Activated CD8-positive, alpha-beta memory T cell treated with anti-CD3 and anti-CD28 coated beads, Interleukin-2, amount 10 ng/mL, durations not matched to agents 7 days and 5 days (primary cell): Measurements from ENCODE around the gene ANTXR1. TPM values are rescaled to one million over a fixed set of nuclear protein-coding genes. Genes with fewer than 3 reads are reported as not detected.
"Not testable (repeated sequence)": the region's sequence is repeated elsewhere in the genome, so short reads cannot be mapped to it uniquely, and the experiment has no call there.

Experiments
- ATAC-seq: fragments of 150-1000 bp; cut with Tn5 transposase; one replicate; pipeline ENCODE4 v1.10.0; 2021; ENCODE audit warnings: moderate library complexity
- CTCF ChIA-PET: fragments of 350-600 bp; sonication (Branson Sonifier 250); formaldehyde crosslinking; loops from one replicate; lab custom pipeline; 2021; ENCODE audit warnings: antibody characterized with exemption; lab: Charles Lee
- DNase-seq: peaks from one replicate; pipeline ENCODE4 v3.0.0-alpha.2; 2020
- H3K27ac Mint-ChIP-seq: one replicate; pipeline ENCODE4 v1.8.0; 2021; ENCODE audit warnings: mild to moderate bottlenecking, mixed read lengths
- H3K27me3 Mint-ChIP-seq: one replicate; pipeline ENCODE4 v1.8.0; 2021; ENCODE audit warnings: mixed read lengths
- H3K36me3 Mint-ChIP-seq: one replicate; pipeline ENCODE4 v1.8.0; 2021; ENCODE audit warnings: mild to moderate bottlenecking, mixed read lengths
- H3K4me1 Mint-ChIP-seq: one replicate; pipeline ENCODE4 v1.8.0; 2021; ENCODE audit warnings: mixed read lengths
- H3K4me3 Mint-ChIP-seq: one replicate; pipeline ENCODE4 v1.8.0; 2021; ENCODE audit warnings: mild to moderate bottlenecking, moderate library complexity, mixed read lengths
- H3K9me3 Mint-ChIP-seq: one replicate; pipeline ENCODE4 v1.8.0; 2022; ENCODE audit warnings: low read depth, mixed read lengths
- total RNA-seq, 2 experiments: library from RNA; stranded (reverse); gene quantifications; one replicate each; pipeline ENCODE4 v1.2.3, GENCODE V29; 2021

The ANTXR1 gene
- total RNA-seq, 2 experiments from 2014 or later, result 0.23 TPM; not detected in 1

GRCh38 chr2:69226903-69227302, 213.9 kb downstream of the ANTXR1 start:
- Mint-ChIP-seq H3K36me3 (no peaks in the 10 kb centered on the region), H3K4me3 (no peak overlapping the region), H3K4me1 (no peaks in the 10 kb centered on the region), H3K27me3 (peaks cover 51% of the 10 kb centered on the region), H3K27ac (no peak overlapping the region), H3K9me3 (no peaks in the 10 kb centered on the region)
- CTCF ChIA-PET, result no interaction called here
- DNase-seq (no peak), ATAC-seq (no peak)

GRCh38 chr2:69227716-69228115, 214.7 kb downstream of the ANTXR1 start:
- Mint-ChIP-seq H3K36me3 (no peaks in the 10 kb centered on the region), H3K27me3 (peaks cover 46% of the 10 kb centered on the region), H3K27ac (no peak overlapping the region), H3K4me1 (no peaks in the 10 kb centered on the region), H3K9me3 (no peaks in the 10 kb centered on the region), H3K4me3 (no peak overlapping the region)
- ATAC-seq (no peak), DNase-seq (no peak)
- CTCF ChIA-PET, result no interaction called here

GRCh38 chr2:69230946-69231345, 218.0 kb downstream of the ANTXR1 start:
- not testable (repeated sequence) for H3K36me3 Mint-ChIP-seq, H3K4me1 Mint-ChIP-seq, H3K27ac Mint-ChIP-seq, H3K9me3 Mint-ChIP-seq, DNase-seq, ATAC-seq, H3K4me3 Mint-ChIP-seq
- peaks cover 32% of the 10 kb centered on the region for H3K27me3 Mint-ChIP-seq
- CTCF ChIA-PET, result interaction anchor here (1.5 kb wide), 1 partner anchor 144 kb away, joined by 3 read pairs; no protein-coding TSS in a partner anchor

GRCh38 chr2:69231612-69232277, 218.8 kb downstream of the ANTXR1 start:
- no peak overlapping the region for H3K4me3 Mint-ChIP-seq
- no peak overlapping the region for H3K27ac Mint-ChIP-seq
- no peaks in the 10 kb centered on the region for H3K9me3 Mint-ChIP-seq
- no peak for DNase-seq
- ATAC-seq, result no peak
- H3K27me3 Mint-ChIP-seq, result peaks cover 29% of the 10 kb centered on the region
- H3K4me1 Mint-ChIP-seq, result no peaks in the 10 kb centered on the region
- CTCF ChIA-PET, result interaction anchor here (1.5 kb wide), 1 partner anchor 144 kb away, joined by 3 read pairs; no protein-coding TSS in a partner anchor
- no peaks in the 10 kb centered on the region for H3K36me3 Mint-ChIP-seq

GRCh38 chr2:69235835-69236234, 222.9 kb downstream of the ANTXR1 start:
- H3K36me3 Mint-ChIP-seq, H3K9me3 Mint-ChIP-seq, H3K27ac Mint-ChIP-seq, H3K4me3 Mint-ChIP-seq, DNase-seq, ATAC-seq, H3K4me1 Mint-ChIP-seq: not testable (repeated sequence)
- peaks cover 30% of the 10 kb centered on the region for H3K27me3 Mint-ChIP-seq
- CTCF ChIA-PET, result interaction anchor here (0.7 kb wide), 1 partner anchor 291 kb away, joined by 3 read pairs; no protein-coding TSS in a partner anchor

- peaks cover 28% of the 10 kb centered on the region for H3K27me3 Mint-ChIP-seq
- H3K36me3 Mint-ChIP-seq, result no peaks in the 10 kb centered on the region
- no peaks in the 10 kb centered on the region for H3K4me1 Mint-ChIP-seq
- CTCF ChIA-PET, result no interaction called here
- no peaks in the 10 kb centered on the region for H3K9me3 Mint-ChIP-seq
- ATAC-seq, result no peak
- H3K4me3 Mint-ChIP-seq, result no peak overlapping the region
- DNase-seq, result no peak
- H3K27ac Mint-ChIP-seq, result no peak overlapping the region
Measured at GRCh38 chr2:69237070-69237670, 224.2 kb downstream of the ANTXR1 start.

GRCh38 chr2:69238449-69239031, 225.6 kb downstream of the ANTXR1 start:
- H3K27me3 Mint-ChIP-seq, result peaks cover 25% of the 10 kb centered on the region
- DNase-seq (no peak), ATAC-seq (no peak)
- no peaks in the 10 kb centered on the region for H3K9me3 Mint-ChIP-seq
- no peak overlapping the region for H3K4me3 Mint-ChIP-seq
- no peaks in the 10 kb centered on the region for H3K36me3 Mint-ChIP-seq
- CTCF ChIA-PET, result no interaction called here
- no peak overlapping the region for H3K27ac Mint-ChIP-seq
- no peaks in the 10 kb centered on the region for H3K4me1 Mint-ChIP-seq

- CTCF ChIA-PET, result no interaction called here
- Mint-ChIP-seq H3K9me3 (no peaks in the 10 kb centered on the region), H3K36me3 (no peaks in the 10 kb centered on the region), H3K27me3 (peaks cover 30% of the 10 kb centered on the region), H3K27ac (no peak overlapping the region), H3K4me1 (no peaks in the 10 kb centered on the region), H3K4me3 (no peak overlapping the region)
- ATAC-seq (no peak), DNase-seq (no peak)
Measured at GRCh38 chr2:69241093-69241492, 228.1 kb downstream of the ANTXR1 start.

GRCh38 chr2:69241664-69242514, 228.9 kb downstream of the ANTXR1 start:
- CTCF ChIA-PET, result no interaction called here
- no peaks in the 10 kb centered on the region for H3K36me3 Mint-ChIP-seq
- ATAC-seq, result no peak
- no peak overlapping the region for H3K27ac Mint-ChIP-seq
- no peaks in the 10 kb centered on the region for H3K4me1 Mint-ChIP-seq
- H3K4me3 Mint-ChIP-seq, result no peak overlapping the region
- peaks cover 36% of the 10 kb centered on the region for H3K27me3 Mint-ChIP-seq
- no peaks in the 10 kb centered on the region for H3K9me3 Mint-ChIP-seq
- DNase-seq, result no peak

- Mint-ChIP-seq H3K4me3 (no peak overlapping the region), H3K27me3 (peaks cover 35% of the 10 kb centered on the region), H3K9me3 (no peaks in the 10 kb centered on the region), H3K27ac (no peak overlapping the region), H3K4me1 (no peaks in the 10 kb centered on the region), H3K36me3 (no peaks in the 10 kb centered on the region)
- CTCF ChIA-PET, result no interaction called here
- DNase-seq (no peak), ATAC-seq (no peak)
Measured at GRCh38 chr2:69242651-69243051, 229.7 kb downstream of the ANTXR1 start.

- Mint-ChIP-seq H3K4me1 (no peaks in the 10 kb centered on the region), H3K9me3 (no peaks in the 10 kb centered on the region), H3K4me3 (no peak overlapping the region), H3K27ac (no peak overlapping the region), H3K36me3 (no peaks in the 10 kb centered on the region), H3K27me3 (peaks cover 40% of the 10 kb centered on the region)
- ATAC-seq (no peak), DNase-seq (no peak)
- CTCF ChIA-PET, result no interaction called here
Measured at GRCh38 chr2:69243652-69244051, 230.7 kb downstream of the ANTXR1 start.

GRCh38 chr2:69244882-69245281, 231.9 kb downstream of the ANTXR1 start:
- Mint-ChIP-seq H3K9me3 (no peaks in the 10 kb centered on the region), H3K4me3 (no peak overlapping the region), H3K27ac (no peak overlapping the region), H3K36me3 (no peaks in the 10 kb centered on the region), H3K27me3 (peaks cover 41% of the 10 kb centered on the region), H3K4me1 (no peaks in the 10 kb centered on the region)
- CTCF ChIA-PET, result no interaction called here
- no peak for DNase-seq
- no peak for ATAC-seq

GRCh38 chr2:69247583-69247982, 234.6 kb downstream of the ANTXR1 start:
- DNase-seq, result no peak
- H3K36me3 Mint-ChIP-seq, result no peaks in the 10 kb centered on the region
- no peak for ATAC-seq
- no peak overlapping the region for H3K27ac Mint-ChIP-seq
- H3K9me3 Mint-ChIP-seq, result no peaks in the 10 kb centered on the region
- H3K4me3 Mint-ChIP-seq, result no peak overlapping the region
- CTCF ChIA-PET, result no interaction called here
- H3K4me1 Mint-ChIP-seq, result no peaks in the 10 kb centered on the region
- H3K27me3 Mint-ChIP-seq, result peaks cover 53% of the 10 kb centered on the region
